Activated CD4-positive, CD25-positive, alpha-beta regulatory T cell treated with anti-CD3 and anti-CD28 coated beads, Interleukin-2, amount 50 U/mL, for 24 hours (primary cell): Measurements from ENCODE around the gene CPLX1.
"Not testable (repeated sequence)": the region's sequence is repeated elsewhere in the genome, so short reads cannot be mapped to it uniquely, and the experiment has no call there.

Source experiments
- ATAC-seq, 2 donors: fragments of 150-1000 bp; cut with Tn5 transposase; one replicate each; pipeline ENCODE4 v1.10.0; 2021; ENCODE audit warnings: mild to moderate bottlenecking in 1 of 2, moderate library complexity in 1 of 2

The CPLX1 gene

GRCh38 chr4:819401-820229, 6.3 kb downstream of the CPLX1 start:
- ATAC-seq: no peak

- ATAC-seq: no peak
Measured at GRCh38 chr4:818106-818921, 7.6 kb downstream of the CPLX1 start.

- no peak for ATAC-seq
Measured at GRCh38 chr4:815464-816146, 10.3 kb downstream of the CPLX1 start.

GRCh38 chr4:814312-814850, 11.5 kb downstream of the CPLX1 start:
- ATAC-seq: no peak

GRCh38 chr4:813900-814299, 12.0 kb downstream of the CPLX1 start:
- ATAC-seq: no peak

- no peak for ATAC-seq
Measured at GRCh38 chr4:808860-809570, 16.9 kb downstream of the CPLX1 start.

GRCh38 chr4:807792-808191, 18.1 kb downstream of the CPLX1 start:
- ATAC-seq: no peak

GRCh38 chr4:806979-807378, 18.9 kb downstream of the CPLX1 start:
- ATAC-seq: not testable (repeated sequence)

GRCh38 chr4:804804-805203, 21.1 kb downstream of the CPLX1 start:
- ATAC-seq: no peak

GRCh38 chr4:803884-804283, 22.0 kb downstream of the CPLX1 start:
- no peak for ATAC-seq

- no peak for ATAC-seq
Measured at GRCh38 chr4:801436-802124, 24.3 kb downstream of the CPLX1 start.

- ATAC-seq: no peak
Measured at GRCh38 chr4:797066-797465, 28.9 kb downstream of the CPLX1 start.

- no peak for ATAC-seq
Measured at GRCh38 chr4:796206-796605, 29.7 kb downstream of the CPLX1 start.

- ATAC-seq: no peak
Measured at GRCh38 chr4:795726-796119, 30.2 kb downstream of the CPLX1 start.

- no peak for ATAC-seq
Measured at GRCh38 chr4:794900-795725, 30.8 kb downstream of the CPLX1 start.

GRCh38 chr4:793941-794621, 31.8 kb downstream of the CPLX1 start:
- ATAC-seq: no peak

- ATAC-seq: peak; percentile 33 to 39
Measured at GRCh38 chr4:793093-793861, 32.7 kb downstream of the CPLX1 start.

GRCh38 chr4:792626-793092, 33.3 kb downstream of the CPLX1 start:
- ATAC-seq: peak; percentile 60 to 66

- ATAC-seq: peak; percentile 37 to 57
Measured at GRCh38 chr4:791898-792625, 33.9 kb downstream of the CPLX1 start.
